OCI-LY3 (cell line): Measurements from ENCODE around the gene CNDP1.

Experiments used
- CTCF ChIP-seq: fragments of 200-600, 300-600 bp; sonication (generic); IDR thresholded peaks from 2 replicates; pipeline ENCODE4 v1.5.1; 2014; ENCODE audit warnings: antibody characterized with exemption, low read length, low read depth
- EZH2phosphoT487 ChIP-seq: fragments of 200-600 bp; shearing (Covaris generic); IDR thresholded peaks from 2 replicates; pipeline ENCODE4 v1.6.1; 2018; ENCODE audit warnings: antibody characterized with exemption, mixed run types, low read depth

DNA sequence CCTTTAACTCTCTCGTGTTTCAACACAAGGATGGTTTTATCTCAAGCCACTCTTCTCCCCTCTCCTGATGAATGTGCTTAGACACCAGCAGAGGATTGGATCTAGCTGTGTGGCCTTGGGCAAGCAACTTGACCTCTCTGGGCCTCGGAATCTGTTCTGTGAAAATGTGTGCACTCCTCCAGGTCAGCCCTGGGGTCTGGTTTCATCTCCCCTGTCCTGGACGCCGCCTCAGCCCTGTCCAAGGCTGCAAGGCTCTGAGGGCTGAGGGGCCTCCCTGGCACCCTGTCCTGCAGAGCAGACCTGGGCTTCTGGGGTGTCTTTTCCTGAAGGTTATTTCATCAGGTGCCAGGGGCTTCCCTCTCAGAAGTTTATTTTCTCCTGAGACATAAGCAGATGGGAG, 28.5 kb downstream of the CNDP1 start:
- no peak for TF ChIP-seq CTCF
- TF ChIP-seq EZH2phosphoT487 = no peak
